CD4-positive, alpha-beta T cell treated with Interleukin-6 for 4 hours (primary cell): ENCODE measurements around the gene C1QTNF2.
"Not testable (repeated sequence)": the region's sequence is repeated elsewhere in the genome, so short reads cannot be mapped to it uniquely, and the experiment has no call there.

Source experiments
- DNase-seq: peaks from one replicate; pipeline ENCODE4 v3.0.0-alpha.2; 2020; ENCODE audit warnings: mixed read lengths

Gene C1QTNF2

DNA sequence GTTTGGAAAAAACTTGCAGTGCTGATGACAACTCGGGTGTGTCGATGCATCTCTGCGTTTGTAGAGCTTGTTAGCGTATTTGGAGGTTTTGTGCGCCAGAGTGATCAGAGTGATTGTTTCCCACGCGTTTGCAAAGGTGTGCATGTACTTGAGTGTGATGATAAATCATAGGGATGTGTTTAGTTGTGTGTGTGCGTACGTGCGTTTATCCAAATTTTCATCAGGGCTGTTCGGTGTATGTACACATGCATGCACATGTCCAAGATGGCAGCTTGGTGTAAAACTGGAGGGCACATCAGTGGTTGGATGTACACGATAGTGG lies 248 bp upstream of the C1QTNF2 start:
- no peak for DNase-seq

DNA sequence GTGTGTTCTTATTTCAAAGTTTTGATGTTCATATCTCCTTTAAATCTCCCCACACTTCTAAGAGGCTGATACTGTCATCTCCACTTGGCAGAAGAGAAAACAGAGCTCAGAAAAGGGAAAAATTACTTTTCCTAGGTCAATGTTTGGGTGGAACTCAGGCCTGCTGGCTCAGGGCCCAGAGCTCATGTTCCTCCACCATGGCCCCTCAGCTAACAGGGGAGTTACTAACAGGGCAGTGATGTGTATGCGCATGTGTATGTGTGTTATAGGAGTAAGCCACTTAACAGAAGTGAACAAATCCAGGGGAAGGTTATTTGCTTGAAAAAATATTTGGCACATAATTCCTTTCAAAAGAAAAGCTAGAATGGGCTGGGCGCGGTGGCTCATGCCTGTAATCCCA lies 2.5 kb downstream of the C1QTNF2 start:
- DNase-seq: no peak

DNA sequence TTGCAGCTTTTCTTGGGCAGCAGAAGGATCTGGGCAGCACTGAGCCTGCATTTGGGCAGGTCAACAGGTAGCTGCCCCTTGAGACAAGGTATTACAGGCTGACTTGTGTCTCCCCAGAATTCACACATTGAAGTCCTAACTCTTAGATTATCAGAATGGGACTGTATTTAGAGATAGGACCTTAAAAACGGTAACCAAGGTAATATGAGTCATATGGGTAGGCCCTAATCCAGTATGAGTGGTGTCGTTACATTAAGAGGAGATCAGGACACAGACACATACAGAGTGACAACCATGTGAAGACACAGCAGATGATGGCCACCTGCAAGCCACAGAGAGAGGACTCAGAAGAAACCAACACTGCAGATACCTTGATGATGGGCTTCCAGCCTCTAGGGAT lies 3.2 kb downstream of the C1QTNF2 start:
- DNase-seq: no peak

DNA sequence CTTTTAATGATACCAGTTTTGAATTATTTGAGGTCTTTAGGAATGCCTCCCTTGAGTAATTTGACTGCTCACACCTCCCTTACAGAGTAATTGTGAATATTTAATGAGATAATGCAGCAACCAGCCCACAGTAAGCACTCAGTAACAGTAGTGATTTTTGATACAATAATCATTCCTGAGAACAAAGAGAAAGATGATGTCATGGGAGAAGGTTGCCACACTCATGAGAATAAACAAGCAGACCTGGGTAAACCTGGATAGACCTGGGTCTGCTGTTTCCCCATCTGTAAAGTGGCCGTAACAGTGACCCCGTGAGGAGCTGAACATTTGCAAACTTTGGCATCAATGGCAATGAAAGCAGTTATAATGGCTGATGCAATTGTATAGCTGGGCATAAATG lies 4.2 kb downstream of the C1QTNF2 start:
- DNase-seq: no peak

DNA sequence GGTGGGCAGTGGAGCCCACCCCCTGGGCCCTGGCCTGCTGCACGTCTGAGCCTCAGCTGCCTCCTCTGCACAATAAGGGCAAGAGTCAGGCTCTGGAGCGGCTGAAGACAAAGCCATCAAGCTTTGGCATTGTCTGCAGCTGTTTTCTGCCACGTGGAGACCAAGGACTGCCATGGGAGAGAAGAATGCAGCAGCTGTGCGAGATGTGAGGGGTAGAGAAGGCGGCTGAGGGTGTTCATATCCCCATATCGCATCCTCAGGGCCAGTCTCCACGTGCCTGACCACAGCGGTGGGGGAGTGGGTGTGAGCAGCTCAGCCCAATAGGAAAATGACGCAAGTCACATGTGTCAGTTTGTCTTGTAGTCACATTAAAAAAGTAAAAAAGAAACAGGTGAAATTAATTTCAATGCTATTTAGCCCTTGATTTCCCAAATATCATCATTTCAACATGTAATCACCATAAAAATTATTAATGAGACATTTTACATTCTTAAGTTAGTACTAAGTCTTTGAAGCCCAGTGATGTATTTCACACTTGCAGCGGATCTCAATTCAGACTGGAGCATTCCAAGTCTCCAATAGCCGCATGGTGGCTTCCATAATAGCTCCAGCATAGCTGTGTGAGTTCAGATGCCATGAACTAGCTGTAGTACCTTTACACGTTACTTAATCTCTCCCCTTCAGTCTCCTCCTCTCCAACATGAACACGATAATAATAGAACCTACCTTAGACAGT lies 6.6 kb downstream of the C1QTNF2 start:
- no peak for DNase-seq

DNA sequence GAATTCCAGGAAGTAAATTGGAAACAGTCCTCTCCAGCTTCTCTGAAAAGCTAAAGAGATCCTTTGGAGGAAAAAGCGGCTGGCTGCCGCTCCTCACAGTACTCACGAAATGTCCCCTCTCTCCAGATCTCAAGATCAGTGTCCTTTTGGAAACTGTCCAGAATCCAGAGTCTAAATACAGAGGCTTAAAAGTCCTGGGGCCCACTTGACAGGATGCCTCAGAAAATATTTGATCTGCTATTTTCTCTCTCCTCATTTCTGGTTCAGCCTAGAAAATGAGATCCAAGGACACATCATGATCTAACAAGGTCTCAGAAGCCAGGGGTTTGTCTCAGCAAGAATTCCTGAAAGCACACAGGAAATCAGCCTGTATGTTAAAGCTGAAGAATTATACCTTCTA lies 7.2 kb downstream of the C1QTNF2 start:
- no peak for DNase-seq

DNA sequence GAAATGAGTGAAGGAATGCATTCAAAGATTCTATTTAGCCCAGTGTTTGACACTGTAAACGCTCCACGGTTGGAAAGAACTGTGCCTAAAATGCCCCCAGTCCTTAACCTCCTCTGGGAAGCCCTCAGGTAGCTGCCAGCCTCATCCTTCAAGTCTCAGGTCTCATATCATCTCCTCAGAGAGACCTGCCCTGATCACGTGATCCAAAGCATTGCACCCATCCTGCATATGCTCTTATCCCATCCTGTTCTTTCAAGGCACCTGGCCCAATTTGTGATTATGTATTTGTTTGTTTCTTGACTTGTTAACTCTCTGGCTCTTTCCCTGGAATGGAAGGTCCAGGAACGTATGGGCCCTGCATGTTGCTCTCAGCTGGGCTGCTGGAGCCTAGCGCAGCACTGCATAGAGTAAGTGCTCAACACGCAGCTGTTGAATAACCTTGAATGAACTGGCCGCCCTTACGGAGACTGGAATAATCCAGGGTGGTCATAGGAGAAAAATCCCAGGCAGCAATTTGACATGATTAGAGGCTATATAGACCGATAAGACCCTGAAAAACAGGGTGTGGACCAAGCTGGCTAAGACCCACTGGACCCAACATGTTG lies 8.7 kb downstream of the C1QTNF2 start:
- DNase-seq: no peak

DNA sequence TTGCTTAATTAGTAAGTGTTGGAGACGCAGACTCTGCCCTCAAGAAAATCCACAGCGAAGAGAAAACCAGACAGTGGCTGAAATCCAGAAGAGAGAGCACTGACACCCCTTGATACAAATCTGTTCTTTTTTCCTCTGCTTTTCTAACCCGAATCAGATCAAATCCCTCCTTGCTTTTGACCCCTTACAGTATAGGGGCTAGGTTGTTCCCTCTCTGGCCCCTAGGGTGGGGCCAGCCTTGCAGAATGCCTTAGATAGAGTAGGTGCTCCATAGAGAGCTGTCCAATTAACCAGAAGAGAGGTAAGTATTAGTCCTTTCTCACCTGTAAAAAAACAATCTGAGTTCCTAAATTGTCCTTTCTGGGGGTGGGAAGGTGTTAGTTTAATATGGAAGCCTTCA lies 10.1 kb downstream of the C1QTNF2 start:
- DNase-seq: no peak

DNA sequence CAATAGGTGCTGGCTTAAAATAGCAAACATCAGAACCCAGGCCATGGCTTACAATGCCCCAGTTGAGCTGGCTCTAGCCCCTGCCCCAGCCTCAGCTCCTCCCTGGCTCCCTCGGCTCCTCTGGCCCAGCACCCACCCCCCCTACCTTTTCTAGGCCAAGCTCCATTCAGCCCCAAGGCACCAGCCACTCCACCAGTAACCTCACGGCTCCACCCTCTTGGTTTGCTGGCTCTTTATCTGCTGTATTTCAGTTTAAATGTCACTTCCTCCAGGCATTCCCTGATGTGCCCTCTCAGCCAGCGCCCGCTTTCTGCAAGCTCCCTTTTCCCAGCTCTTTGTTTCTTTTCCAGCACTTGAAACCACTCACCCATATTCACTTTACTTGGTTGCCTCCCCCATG lies 10.6 kb downstream of the C1QTNF2 start:
- no peak for DNase-seq

DNA sequence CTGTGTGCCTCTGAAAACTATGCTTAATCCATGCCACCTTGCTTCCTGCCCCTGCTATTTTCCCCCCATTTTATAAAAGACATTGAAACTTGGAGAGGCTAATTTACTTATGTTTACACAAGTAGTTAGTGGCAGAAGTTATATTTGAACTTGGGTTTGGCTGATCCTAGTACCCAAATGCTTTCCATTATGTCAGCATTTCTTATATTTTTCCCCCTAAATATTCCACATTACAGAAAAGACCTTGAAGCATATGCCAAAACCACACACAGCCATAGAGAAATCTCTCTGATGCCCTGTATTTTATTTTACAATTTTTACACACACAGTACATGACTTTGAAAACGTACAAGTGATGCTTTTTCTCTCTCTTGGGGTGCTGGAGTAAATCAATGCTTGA lies 11.2 kb downstream of the C1QTNF2 start:
- DNase-seq: no peak

DNA sequence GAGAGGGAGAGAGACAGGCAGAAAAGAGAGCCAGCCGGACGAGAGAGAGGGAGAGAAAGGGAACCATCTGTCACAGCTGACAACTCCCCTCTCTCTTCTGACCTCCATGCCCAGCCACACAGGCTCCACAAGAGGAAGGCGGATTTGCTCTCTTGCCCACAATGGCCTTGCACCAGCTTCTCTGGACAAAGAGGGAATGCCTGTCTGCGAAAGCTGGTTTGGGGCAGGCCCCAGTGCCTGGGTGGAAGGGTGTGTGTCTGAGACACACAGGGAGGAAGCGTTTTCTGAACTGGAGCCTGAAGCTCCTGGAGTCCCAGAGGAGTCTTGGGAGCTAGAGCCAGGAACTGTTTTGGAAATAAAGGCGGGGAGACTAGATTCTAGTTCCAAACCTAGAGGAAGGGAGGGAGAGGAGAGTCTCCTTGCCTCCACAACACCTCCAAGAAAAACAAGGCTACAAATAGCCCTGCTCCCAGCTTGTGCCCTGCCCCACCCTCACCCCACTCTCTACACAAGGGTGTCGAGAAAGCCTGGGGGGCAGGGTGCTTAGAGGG lies 12.5 kb downstream of the C1QTNF2 start:
- no peak for DNase-seq

DNA sequence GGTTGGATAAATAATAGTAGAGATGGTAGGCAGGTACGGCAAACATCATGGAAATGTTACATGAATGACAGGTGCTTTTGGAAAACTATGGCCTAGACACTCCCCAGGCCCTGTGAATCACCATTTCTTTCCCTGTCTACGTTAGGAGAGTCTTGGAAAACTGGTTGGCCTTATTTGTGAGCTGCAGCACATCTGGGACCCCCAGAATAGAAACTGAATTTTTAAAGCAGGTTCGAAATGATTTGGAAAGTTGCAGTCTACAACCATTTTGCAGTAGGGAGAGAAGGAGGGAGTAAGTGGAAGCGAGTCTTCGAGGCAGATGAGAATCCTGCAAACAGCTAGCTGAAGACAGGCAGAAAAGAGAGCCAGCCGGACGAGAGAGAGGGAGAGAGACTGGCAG lies 13.0 kb downstream of the C1QTNF2 start:
- DNase-seq: no peak

DNA sequence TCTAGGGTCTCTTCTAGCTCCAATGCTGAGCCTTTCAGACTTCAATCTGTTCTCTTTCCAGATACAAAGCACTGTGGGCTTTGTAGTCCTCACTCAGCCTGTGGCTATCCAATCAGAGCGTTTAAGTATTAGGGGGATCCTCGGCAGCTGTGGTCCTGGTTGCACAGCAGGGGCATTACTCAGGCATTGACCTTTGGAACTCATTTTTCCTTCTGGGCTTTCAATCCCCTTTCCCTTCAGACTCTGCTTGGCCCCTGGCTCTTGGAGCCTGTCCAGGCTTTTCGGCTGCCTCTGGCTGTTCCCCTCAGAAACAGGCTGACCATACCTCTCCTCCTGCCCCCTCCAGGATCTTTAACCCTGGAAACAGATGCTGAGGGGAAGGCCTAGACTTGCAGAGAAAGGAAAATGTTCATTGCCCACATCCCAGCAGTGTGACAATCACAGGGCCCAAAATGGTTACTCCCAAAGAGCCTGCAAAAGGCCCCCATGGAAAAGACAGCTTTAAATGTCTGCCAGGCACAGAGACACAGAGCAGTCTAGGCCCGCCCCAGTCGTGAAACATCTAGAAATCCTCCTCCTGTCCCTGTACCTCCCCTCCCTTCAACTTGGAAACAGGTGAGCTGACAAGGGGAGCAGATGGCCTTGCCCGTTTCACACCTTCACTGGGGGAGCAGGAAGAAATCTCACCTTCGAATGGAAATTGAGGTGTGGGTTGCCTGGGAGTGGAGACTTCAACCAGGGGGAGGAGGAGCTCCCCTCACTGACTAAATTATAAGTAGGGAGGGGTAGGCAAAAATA lies 13.7 kb downstream of the C1QTNF2 start:
- DNase-seq: no peak

DNA sequence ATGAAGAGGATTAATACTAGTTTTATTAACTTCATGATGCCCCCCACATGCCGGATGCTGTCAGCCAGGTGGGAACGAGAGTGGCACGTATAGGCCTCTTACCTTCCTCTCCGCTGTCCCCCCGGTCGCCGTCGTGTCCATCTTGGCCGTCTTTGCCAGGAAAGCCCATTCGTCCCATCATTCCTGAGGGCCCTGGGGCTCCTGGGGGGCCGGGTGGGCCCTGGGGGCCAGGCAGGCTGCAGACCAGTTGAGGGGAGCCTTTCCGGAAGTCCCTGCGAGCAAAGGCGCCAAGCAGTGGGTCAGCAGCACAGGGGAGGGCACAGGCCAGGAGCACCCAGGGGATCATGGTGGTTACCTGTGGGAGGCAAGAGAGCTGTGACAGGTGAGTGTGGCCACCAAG lies 15.8 kb downstream of the C1QTNF2 start:
- DNase-seq: no peak

DNA sequence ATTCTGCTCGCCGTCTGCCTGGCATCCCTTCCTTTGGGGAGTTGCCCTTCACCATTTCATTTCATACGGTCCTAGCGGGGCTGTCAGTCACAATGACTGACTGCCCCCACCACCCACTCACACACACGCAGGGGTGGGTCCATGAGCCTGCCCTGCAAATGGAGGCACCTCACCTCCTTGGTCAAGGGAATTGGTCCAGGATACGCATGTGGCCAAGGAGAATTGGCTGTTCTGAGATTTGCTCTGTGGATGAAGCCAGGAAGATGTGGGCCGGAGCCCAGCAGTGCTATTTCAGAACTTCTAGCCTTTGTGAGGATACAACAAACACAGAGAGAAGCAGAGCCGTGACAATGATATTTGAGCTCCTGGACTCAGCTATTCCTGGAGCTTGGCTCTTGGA lies 17.0 kb downstream of the C1QTNF2 start:
- DNase-seq: no peak

DNA sequence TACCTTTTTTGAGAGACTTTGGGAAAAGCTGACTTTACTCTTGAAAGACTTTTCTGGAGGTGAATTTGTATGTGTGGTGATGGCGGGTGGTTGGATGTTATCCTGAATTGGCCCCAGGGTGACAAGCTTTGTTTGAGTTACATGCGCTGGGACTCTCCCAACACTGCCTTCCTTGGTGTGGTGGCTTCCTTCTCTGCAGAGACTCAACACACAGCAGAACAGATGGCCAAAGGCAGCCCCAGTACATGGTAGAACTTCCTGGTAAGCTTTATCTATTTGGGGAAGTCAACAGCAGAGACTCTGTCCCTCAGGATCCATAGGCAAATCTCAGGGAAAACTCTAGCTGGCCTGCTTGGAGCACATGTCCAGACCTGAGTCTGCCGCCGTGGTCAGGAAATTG lies 18.1 kb downstream of the C1QTNF2 start:
- no peak for DNase-seq

DNA sequence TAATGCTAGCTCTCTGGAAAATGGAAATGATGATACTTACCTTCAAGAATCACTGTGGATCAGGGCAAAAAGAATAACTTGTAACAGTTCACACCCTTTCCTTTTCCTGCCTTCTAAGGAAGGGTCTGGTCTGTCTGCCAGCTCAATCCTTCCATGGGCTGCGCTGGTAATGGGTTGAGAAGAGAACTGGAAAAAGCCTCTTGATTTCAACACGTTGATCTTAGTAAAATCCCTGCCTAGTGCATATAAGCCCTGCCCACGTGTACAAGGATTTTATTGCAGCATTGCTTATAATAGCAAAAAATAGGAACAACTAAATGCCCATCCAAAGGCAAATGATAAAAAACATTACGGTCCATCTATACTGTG lies 20.5 kb downstream of the C1QTNF2 start:
- DNase-seq: no peak

DNA sequence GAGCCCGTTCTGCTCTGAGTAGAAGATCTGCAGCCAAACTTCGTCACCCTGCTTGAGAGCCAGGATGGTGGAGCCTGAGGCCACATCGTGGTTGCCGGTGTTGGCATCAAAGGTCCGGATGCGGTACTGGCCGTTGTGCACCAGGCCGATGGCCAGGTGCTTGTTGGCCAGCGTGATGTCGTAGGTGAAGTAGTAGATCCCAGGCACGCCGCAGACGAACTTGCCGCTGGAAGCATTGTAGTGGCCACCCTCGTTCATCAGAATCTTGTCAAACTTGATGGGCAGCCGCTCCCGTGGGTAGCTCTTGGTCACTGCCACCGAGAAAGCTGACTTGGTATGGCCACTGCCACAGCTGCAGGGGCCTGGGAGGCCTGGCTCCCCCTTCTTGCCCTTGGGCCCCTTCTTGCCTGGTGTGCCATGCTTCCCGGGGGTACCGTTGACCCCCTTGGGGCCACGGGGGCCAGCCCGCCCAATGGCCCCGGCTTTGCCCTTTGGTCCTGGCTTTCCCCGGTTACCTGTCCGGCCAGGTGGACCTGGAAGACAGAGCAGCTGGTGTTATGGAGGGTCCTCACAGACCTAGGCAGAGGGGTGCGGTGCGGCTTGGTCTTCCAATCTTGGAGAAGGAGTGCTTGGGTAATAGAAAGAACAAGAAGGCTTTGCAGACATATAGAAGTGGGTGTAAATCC lies 21.0 kb downstream of the C1QTNF2 start:
- DNase-seq: no peak

DNA sequence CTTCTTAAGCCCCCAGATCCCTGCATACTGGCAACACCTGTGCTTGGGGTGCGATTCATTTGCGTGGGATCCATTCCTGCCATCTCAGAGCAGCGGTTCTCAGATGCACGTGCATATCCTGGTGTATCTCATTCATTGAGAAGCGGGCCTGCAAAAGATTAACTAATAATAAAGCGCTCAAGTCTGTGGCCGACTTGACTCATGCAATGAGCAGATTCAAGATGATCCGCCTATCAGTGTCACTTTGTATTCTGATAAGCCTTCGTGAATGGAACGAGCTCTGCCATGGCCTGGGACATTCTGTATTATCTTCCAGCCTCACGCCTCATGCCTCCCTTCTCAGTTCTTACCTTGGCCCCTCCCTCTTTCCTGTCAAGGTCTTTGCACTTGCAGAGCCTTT lies 22.3 kb downstream of the C1QTNF2 start:
- DNase-seq: no peak

DNA sequence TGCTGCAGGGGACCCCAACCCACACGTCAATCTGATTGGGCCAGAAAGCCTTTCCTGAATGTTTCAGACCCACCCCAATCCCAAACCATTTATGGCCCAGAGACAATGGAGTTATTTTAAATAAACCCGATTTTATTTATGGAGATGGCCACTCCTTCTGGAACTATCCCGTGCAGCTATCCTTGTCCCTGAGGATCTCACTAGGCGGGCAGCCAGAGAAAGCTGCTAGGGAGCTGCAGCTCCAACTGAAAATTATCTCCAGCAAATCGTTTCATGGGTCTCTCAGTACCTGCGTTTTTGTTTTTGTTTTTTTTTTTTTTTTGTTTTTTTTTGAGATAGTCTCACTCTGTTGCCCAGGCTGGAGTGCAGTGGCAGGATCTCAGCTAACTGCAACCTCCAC lies 23.0 kb downstream of the C1QTNF2 start:
- DNase-seq: no peak

DNA sequence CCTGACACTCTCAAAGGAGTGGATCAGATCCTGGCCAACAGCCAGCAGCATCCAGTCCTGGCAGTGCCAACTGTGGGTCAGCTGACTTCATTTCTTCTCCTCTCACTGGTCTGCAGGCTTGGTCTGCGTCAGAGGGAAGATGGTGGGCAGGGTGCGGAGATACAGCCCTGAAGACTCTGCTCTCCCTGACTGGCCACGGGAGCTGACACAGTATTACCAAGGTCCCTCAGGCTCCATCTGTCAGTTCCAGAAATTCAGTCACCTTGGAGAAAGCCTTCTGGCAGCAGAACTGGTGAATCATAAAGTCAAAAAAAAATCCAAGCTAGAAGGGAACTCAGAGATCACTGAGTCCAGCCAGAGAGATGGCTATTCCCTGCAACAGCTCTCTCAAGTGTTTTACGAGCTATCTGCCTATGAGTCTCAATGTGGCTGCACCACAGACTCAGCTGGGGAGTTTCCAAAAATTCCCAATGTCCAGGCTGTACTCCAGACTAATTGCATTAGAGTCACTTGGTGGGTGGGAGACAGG lies 27.9 kb downstream of the C1QTNF2 start:
- DNase-seq: no peak

DNA sequence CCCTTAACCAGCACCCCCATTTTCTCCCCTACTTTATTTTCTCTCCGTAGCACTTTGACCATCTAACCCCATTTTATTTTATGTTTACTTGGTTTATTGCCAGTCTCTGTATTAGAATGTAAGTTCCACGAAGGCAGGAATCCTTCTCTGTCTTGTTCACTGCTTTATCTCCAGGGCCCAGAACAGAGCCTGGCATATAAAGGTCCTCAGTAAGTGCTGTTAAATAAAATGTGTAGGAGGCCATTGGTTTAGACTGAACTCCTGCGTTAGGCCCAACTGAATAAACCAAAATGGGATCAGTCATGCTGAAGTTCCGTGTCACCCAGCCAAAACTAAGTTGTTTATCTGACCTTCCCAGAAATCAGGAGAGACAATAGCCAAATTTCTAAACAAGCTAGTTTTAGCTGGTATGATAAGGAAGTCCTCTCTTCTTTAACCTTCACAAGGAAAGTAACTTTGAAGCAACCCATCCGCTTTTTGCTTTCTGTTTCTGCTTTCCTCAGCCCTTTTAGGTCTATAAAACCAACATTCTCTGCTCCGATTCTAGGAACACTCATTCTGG lies 29.0 kb downstream of the C1QTNF2 start:
- DNase-seq: no peak

DNA sequence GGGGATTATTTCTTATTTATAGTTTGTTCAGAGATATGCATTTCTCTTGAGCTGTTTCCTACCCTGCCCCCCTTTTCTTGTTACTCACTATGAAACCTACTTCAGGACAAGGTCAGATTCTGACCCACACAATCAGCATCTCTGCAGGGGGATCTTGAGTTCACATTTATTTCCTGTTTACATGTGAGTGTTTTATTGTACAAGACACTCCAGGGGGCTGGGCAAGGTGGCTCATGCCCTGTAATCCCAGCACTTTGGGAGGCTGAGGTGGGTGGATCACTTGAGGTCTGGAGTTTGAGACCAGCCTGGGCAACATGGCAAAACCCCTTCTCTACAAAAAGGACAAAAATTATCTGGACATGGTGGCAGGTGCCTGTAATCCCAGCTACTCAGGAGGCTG lies 29.9 kb downstream of the C1QTNF2 start:
- DNase-seq: not testable (repeated sequence)
